Endothelial cell of umbilical vein (primary cell): ENCODE results near the gene FA2H. TPM values are rescaled to one million over a fixed set of nuclear protein-coding genes. Genes with fewer than 3 reads are reported as not detected.

Source experiments
- BruUV-seq: library from RNA; stranded (reverse); fragments of 400-500 nt; replicated peaks from 2 replicates; lab custom pipeline; 2021; lab: Mats Ljungman, UMichigan
- CTCF ChIA-PET: fragments of 300-600, 350-600 bp; sonication (Branson Sonifier 250); formaldehyde crosslinking; loops from one replicate; lab custom pipeline; 2021; ENCODE audit warnings: antibody characterized with exemption, inconsistent platforms; lab: Charles Lee
- POLR2A ChIA-PET: fragments of 300-600, 350-600 bp; sonication (Branson Sonifier 250); formaldehyde crosslinking; loops from one replicate; lab custom pipeline; 2021; ENCODE audit warnings: antibody characterized with exemption, inconsistent platforms; lab: Charles Lee
- DNase-seq: peaks from one replicate; pipeline ENCODE4 v3.0.0-alpha.2; 2011; ENCODE audit warnings: low read depth, low spot score
- FAIRE-seq: peaks from 2 replicates; lab custom pipeline; 2011; peaks lifted over from hg19 to GRCh38; lab: Jason Lieb, UNC
- H2AFZ ChIP-seq: 2 replicates; pipeline ENCODE4 v1.6.0; 2012; ENCODE audit warnings: low read depth, low read length, control low read depth, inconsistent platforms
- H3K27ac ChIP-seq: 2 replicates; pipeline ENCODE4 v1.5.1; 2011; ENCODE audit warnings: low read depth, mild to moderate bottlenecking, control low read depth, low read length, moderate library complexity; ENCODE audit not compliant: insufficient read depth
- H3K27me3 ChIP-seq, 2 experiments: 2 replicates each; pipeline versions ENCODE4 v1.6.0 to v1.6.1; 2011; ENCODE audit warnings: low read length in 2 of 2, mixed read lengths in 1 of 2; ENCODE audit not compliant: control insufficient read depth in 2 of 2, insufficient read depth in 2 of 2
- H3K36me3 ChIP-seq, 2 experiments: 2 replicates in 1 of 2; 3 replicates in 1 of 2; pipeline ENCODE4 v1.5.1; 2011; ENCODE audit warnings: low read length in 2 of 2, mild to moderate bottlenecking in 1 of 2, moderate library complexity in 1 of 2; ENCODE audit not compliant: control insufficient read depth in 2 of 2, insufficient read depth in 2 of 2; ENCODE audit errors: extremely low read depth in 1 of 2
- H3K4me1 ChIP-seq: 3 replicates; pipeline ENCODE4 v1.5.1; 2011; ENCODE audit warnings: mild to moderate bottlenecking, low read length; ENCODE audit not compliant: control insufficient read depth, insufficient read depth; ENCODE audit errors: extremely low read depth
- H3K4me2 ChIP-seq: 2 replicates; pipeline ENCODE4 v1.6.1; 2011; ENCODE audit warnings: low read length, control low read depth, mixed read lengths; ENCODE audit not compliant: insufficient read depth
- H3K4me3 ChIP-seq, 3 experiments: fragments of 200-600 bp in 1 of 3; sonication (generic), shearing (Covaris generic) in 1 of 3; replicated peaks in 1 of 3; 2 replicates each; pipeline ENCODE4 v1.5.1; 2011 to 2016; ENCODE audit warnings: control low read depth in 3 of 3, low read length in 3 of 3, mild to moderate bottlenecking in 2 of 3, inconsistent platforms in 1 of 3, low read depth in 1 of 3, moderate library complexity in 1 of 3; ENCODE audit not compliant: insufficient read depth in 1 of 3
- H3K79me2 ChIP-seq: 2 replicates; pipeline ENCODE4 v1.6.0; 2012; ENCODE audit warnings: low read length, inconsistent platforms; ENCODE audit not compliant: control insufficient read depth, insufficient read depth
- H3K9ac ChIP-seq: replicated peaks from 2 replicates; pipeline ENCODE3; 2011; ENCODE audit warnings: low read length, control low read depth; ENCODE audit not compliant: insufficient read depth; ENCODE audit errors: extremely low read depth
- H3K9me1 ChIP-seq: replicated peaks from 3 replicates; pipeline ENCODE4 v1.6.0; 2011; ENCODE audit warnings: mild to moderate bottlenecking, low read length; ENCODE audit not compliant: control insufficient read depth, insufficient read depth; ENCODE audit errors: extremely low read depth
- H3K9me3 ChIP-seq: replicated peaks from 2 replicates; pipeline ENCODE4 v1.5.1; 2012; ENCODE audit warnings: low read length, inconsistent platforms; ENCODE audit not compliant: control insufficient read depth, insufficient read depth
- H4K20me1 ChIP-seq: replicated peaks from 2 replicates; pipeline ENCODE3; 2011; ENCODE audit warnings: mild to moderate bottlenecking, low read length; ENCODE audit not compliant: control insufficient read depth, insufficient read depth; ENCODE audit errors: extremely low read depth
- EZH2 ChIP-seq: IDR thresholded peaks from 2 replicates; pipeline ENCODE4 v1.6.1; 2012; ENCODE audit warnings: borderline replicate concordance, low read depth, mild to moderate bottlenecking, moderate library complexity, low read length, inconsistent platforms; ENCODE audit not compliant: severe bottlenecking
- FOS ChIP-seq: IDR thresholded peaks from 2 replicates; pipeline ENCODE4 v1.6.1; 2011; ENCODE audit warnings: mild to moderate bottlenecking, low read length, moderate library complexity, borderline replicate concordance; ENCODE audit not compliant: insufficient read depth
- GATA2 ChIP-seq: IDR thresholded peaks from 2 replicates; pipeline ENCODE4 v1.7.0; 2011; ENCODE audit warnings: low read depth, mild to moderate bottlenecking, moderate library complexity, mixed read lengths, low read length; ENCODE audit not compliant: insufficient read length, insufficient read depth
- JUN ChIP-seq: IDR thresholded peaks from 2 replicates; pipeline ENCODE4 v1.6.1; 2011; ENCODE audit warnings: borderline replicate concordance, low read depth; ENCODE audit not compliant: insufficient read length, insufficient read depth
- MYC ChIP-seq: IDR thresholded peaks from one replicate; pipeline ENCODE4 v1.6.1; 2011; ENCODE audit warnings: mild to moderate bottlenecking, low read depth, low read length
- POLR2A ChIP-seq: IDR thresholded peaks from 2 replicates; pipeline ENCODE4 v1.6.1; 2012; ENCODE audit warnings: low read depth, mild to moderate bottlenecking, control low read depth, low read length
- POLR2AphosphoS5 ChIP-seq: IDR thresholded peaks from 2 replicates; pipeline ENCODE4 v1.6.1; 2012; ENCODE audit warnings: low read depth, mild to moderate bottlenecking, control low read depth, low read length, moderate library complexity; ENCODE audit not compliant: insufficient read depth
- dilution Hi-C: fragments of 300-500 bp; cut with MboI; formaldehyde crosslinking; loops from one replicate; pipeline ENCODE4 v1.15.0; 2019; ENCODE audit warnings: low sequenced_read_pairs; ENCODE audit not compliant: extremely low pct_ligation_motif_present
- intact Hi-C: fragments of 100-400 bp; cut with micrococcal nuclease; formaldehyde crosslinking; loops from one replicate; pipeline ENCODE4 v1.10.0; 2022
- polyA plus RNA-seq, 4 experiments: library from polyadenylated mRNA; depleted of rRNA in 3 of 4; stranded (reverse) in 3 of 4; unstranded in 1 of 4; fragments of >200 nt; gene quantifications; 2 replicates each; pipeline versions ENCODE4 v1.2.1 to v1.2.3, GENCODE V29; 2011 to 2012; ENCODE audit warnings: missing spikeins in 1 of 4
- total RNA-seq: library from RNA; stranded (reverse); gene quantifications from 2 replicates; pipeline ENCODE4 v1.2.3, GENCODE V29; 2021
- TF ChIP-seq, protein P1 (sequence below): IDR thresholded peaks from 2 replicates; pipeline ENCODE4 v1.6.1; 2011; ENCODE audit not compliant: insufficient read depth, insufficient read length
- TF ChIP-seq, protein P2 (sequence below), 2 donors: IDR thresholded peaks; 1 replicate in 1 of 2; 2 replicates in 1 of 2; pipeline ENCODE4 v1.5.1; 2011; ENCODE audit warnings: low read length in 2 of 2, mild to moderate bottlenecking in 2 of 2, moderate library complexity in 2 of 2, control low read depth in 1 of 2, inconsistent platforms in 1 of 2, low read depth in 1 of 2; ENCODE audit not compliant: insufficient read depth in 1 of 2; ENCODE audit errors: extremely low read depth in 1 of 2

Gene FA2H
- total and polyA plus RNA-seq, 2 donors (not counting 3 experiments of a cell fraction or from before 2014, with no cell fraction given), result not detected

DNA sequence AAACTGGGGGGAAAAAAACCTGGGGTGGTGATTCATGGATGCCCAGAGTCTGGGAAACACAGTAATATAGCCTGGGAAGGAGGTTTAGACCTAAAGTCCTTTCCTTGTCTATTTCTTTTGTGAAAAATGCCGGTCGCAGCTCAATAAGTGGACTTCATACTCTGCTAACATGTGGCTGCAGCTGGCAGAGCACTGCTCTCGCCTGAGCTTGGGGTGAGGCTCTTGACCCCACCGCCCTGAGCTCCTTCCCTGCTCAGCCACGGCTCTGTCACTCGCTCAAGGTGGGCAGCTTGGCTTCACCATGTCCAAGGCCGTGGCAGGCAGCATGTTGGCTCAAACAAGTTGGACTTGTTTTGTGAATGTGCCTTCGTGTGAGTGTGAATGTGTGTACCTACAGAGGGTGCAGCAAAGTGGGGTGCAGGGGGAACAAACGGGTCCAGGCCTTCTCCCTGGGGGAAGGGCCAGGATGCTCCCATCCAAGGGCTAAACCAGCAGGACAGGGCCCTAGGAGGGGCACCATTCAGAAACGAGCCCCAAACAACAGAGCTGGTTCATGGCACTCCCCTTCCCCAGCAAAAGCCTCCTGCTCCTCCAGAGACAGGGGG lies 4.9 kb downstream of the FA2H start:
- Histone ChIP-seq H3K4me2 (no peak overlapping the region), H3K79me2 (no peaks in the 10 kb centered on the region), H3K9ac (no peak overlapping the region), H3K4me3 (no peak overlapping the region), H4K20me1 (no peaks in the 10 kb centered on the region), H2AFZ (no peak overlapping the region), H3K27ac (no peak overlapping the region), H3K9me3 (no peaks in the 10 kb centered on the region), H3K9me1 (no peaks in the 10 kb centered on the region), H3K36me3 (no peaks in the 10 kb centered on the region), H3K4me1 (no peaks in the 10 kb centered on the region), H3K27me3 (peaks cover 15 to 26% of the 10 kb centered on the region in 2 experiments)
- BruUV-seq, result no TSS peak
- POLR2A ChIA-PET, result no interaction called here
- intact Hi-C loops, result no loop called here
- TF ChIP-seq EZH2 (no peak), MYC (no peak), JUN (no peak), POLR2AphosphoS5 (no peak), GATA2 (no peak), FOS (no peak), POLR2A (no peak)
- TF ChIP-seq, protein P1, sequence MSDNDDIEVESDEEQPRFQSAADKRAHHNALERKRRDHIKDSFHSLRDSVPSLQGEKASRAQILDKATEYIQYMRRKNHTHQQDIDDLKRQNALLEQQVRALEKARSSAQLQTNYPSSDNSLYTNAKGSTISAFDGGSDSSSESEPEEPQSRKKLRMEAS, result no peak
- TF ChIP-seq, protein P2, sequence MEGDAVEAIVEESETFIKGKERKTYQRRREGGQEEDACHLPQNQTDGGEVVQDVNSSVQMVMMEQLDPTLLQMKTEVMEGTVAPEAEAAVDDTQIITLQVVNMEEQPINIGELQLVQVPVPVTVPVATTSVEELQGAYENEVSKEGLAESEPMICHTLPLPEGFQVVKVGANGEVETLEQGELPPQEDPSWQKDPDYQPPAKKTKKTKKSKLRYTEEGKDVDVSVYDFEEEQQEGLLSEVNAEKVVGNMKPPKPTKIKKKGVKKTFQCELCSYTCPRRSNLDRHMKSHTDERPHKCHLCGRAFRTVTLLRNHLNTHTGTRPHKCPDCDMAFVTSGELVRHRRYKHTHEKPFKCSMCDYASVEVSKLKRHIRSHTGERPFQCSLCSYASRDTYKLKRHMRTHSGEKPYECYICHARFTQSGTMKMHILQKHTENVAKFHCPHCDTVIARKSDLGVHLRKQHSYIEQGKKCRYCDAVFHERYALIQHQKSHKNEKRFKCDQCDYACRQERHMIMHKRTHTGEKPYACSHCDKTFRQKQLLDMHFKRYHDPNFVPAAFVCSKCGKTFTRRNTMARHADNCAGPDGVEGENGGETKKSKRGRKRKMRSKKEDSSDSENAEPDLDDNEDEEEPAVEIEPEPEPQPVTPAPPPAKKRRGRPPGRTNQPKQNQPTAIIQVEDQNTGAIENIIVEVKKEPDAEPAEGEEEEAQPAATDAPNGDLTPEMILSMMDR (IDR thresholded peaks at IDR 0.05; ENCODE audit: extremely low read depth in 1 of 2, insufficient read depth in 1 of 2, low read depth in 1 of 2, low read length in 2 of 2), result no peak
- DNase-seq (no peak), FAIRE-seq (no peak)
- CTCF ChIA-PET, result interaction anchor here (1.8 kb wide), 1 partner anchor 26 kb away, joined by 4 read pairs; no protein-coding TSS in a partner anchor
- dilution Hi-C loops, result no loop called here
